ENCODE data around the gene TCHH.
"Not testable (repeated sequence)": the region's sequence is repeated elsewhere in the genome, so short reads cannot be mapped to it uniquely, and the experiment has no call there.

TCHH gene

DNA sequence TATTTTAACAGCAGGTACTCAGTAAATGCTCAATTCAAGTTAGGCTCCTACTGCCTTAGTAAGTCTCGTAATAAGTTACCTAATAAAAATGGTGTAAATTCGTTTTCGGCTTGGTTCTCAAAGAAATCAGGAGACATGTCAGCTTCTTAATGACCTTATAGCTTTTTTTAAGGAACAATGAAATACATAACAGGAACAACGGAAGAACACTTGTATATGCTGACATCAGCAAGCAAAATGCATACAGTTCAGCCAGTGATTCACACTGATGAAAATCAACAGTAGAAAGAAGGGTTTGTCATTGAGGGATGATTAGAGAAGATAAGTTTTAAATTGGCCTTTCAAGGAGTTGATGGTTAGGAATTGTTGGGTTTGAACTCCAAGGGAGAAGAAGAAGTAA, 30.5 kb upstream of the TCHH start:
- no peaks in the 10 kb centered on the region for H3K79me2 ChIP-seq (ENCODE audit: insufficient read depth, low read length)
- H3K27me3 ChIP-seq (ENCODE audit: insufficient read depth, low read length, poor library complexity, severe bottlenecking): no peaks in the 10 kb centered on the region
- H3K4me2 ChIP-seq (ENCODE audit: low read depth, low read length, poor library complexity, severe bottlenecking): no peak overlapping the region
- H2AFZ ChIP-seq (ENCODE audit: low read length): no peak overlapping the region
- no peak for TF ChIP-seq CTCF (conservative IDR thresholded peaks at IDR 0.05; ENCODE audit: low read length)
- no peak for TF ChIP-seq EZH2phosphoT487 (IDR thresholded peaks at IDR 0.05; ENCODE audit: borderline replicate concordance)
- no peak overlapping the region for H3K4me3 ChIP-seq (ENCODE audit: low read length, poor library complexity, severe bottlenecking)
- peaks cover 11% of the 10 kb centered on the region; the same call in 1 of the 2 replicates for H3K9me3 ChIP-seq (ENCODE audit: insufficient read depth, low read depth, low read length)
- H3F3A ChIP-seq (ENCODE audit: low read depth): no peaks in the 10 kb centered on the region
- peaks cover 9% of the 10 kb centered on the region for H3K4me1 ChIP-seq (ENCODE audit: insufficient read depth, low read length, poor library complexity, severe bottlenecking)
- H4K20me1 ChIP-seq (ENCODE audit: insufficient read depth, low read length, poor library complexity, severe bottlenecking): no peaks in the 10 kb centered on the region
- no peak overlapping the region for H3K9ac ChIP-seq (ENCODE audit: low read depth, low read length, poor library complexity, severe bottlenecking)
- no peaks in the 10 kb centered on the region for H3K36me3 ChIP-seq (ENCODE audit: insufficient read depth, low read length)
- no peaks in the 10 kb centered on the region for H3K9me2 ChIP-seq (replicated peaks; ENCODE audit: low read depth, low read length)

DNA sequence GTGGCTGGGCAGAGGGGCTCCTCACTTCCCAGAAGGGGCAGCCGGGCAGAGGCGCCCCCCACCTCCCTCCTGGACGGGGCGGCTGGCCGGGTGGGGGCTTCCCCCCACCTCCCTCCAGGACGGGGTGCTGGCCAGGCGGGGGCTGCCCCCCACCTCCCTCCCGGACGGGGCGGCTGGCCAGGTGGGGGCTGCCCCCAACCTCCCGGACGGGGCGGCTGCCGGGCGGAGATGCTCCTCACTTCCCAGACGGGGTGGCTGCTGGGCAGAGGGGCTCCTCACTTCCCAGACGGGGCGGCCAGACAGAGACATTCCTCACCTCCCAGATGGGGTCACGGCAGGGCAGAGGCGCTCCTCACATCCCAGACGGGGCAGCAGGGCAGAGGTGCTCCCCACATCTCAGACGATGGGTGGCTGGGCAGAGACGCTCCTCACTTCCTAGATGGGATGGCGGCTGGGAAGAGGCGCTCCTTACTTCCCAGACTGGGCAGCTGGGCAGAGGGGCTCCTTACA, 29.5 kb upstream of the TCHH start:
- H3K4me3 ChIP-seq (ENCODE audit: low read length, poor library complexity, severe bottlenecking); H3K36me3 ChIP-seq (ENCODE audit: insufficient read depth, low read length); H2AFZ ChIP-seq (ENCODE audit: low read length); H3F3A ChIP-seq (ENCODE audit: low read depth); H3K79me2 ChIP-seq (ENCODE audit: insufficient read depth, low read length); H3K9ac ChIP-seq (ENCODE audit: low read depth, low read length, poor library complexity, severe bottlenecking); H3K4me2 ChIP-seq (ENCODE audit: low read depth, low read length, poor library complexity, severe bottlenecking); H3K9me2 ChIP-seq (replicated peaks; ENCODE audit: low read depth, low read length); H3K4me1 ChIP-seq (ENCODE audit: insufficient read depth, low read length, poor library complexity, severe bottlenecking); H3K27me3 ChIP-seq (ENCODE audit: insufficient read depth, low read length, poor library complexity, severe bottlenecking); H4K20me1 ChIP-seq (ENCODE audit: insufficient read depth, low read length, poor library complexity, severe bottlenecking): not testable (repeated sequence)
- H3K9me3 ChIP-seq (ENCODE audit: insufficient read depth, low read depth, low read length): peaks cover 11% of the 10 kb centered on the region; the same call in 1 of the 2 replicates

DNA sequence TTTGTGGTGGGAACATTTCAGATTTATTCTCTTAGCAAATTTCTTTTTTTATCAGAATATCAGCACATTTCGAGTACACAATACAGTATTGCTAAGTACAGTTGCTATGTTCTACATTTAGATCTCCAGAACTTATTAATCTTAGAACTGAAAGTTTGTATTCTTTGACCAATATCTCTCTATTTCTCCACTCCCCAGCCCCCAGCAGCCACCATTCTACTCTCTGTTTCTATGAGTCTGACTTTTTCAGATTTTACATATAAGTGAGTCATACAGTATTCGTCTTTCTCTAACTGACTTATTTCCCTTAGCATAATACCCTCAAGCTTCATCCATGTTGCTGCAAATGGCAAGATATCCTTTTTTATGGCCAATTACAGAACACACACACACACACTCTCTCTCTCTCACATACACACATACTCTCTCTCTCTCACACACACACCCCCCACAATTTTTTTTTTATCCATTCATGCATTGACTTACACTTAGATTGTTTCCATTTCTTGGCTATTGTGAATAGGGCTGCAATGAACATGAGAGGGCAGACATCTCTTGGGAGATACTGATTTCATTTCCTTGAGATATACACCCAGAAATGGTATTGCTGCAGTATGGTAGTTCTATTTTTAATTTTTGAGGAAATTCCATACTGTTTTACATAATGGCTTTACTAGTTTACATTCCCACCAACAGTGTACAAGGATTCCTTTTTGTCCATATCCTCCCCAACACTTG, 28.1 kb upstream of the TCHH start:
- TF ChIP-seq EZH2phosphoT487 (IDR thresholded peaks at IDR 0.05; ENCODE audit: borderline replicate concordance) (no peak), CTCF (conservative IDR thresholded peaks at IDR 0.05; ENCODE audit: low read length) (no peak)
- no peak overlapping the region for H3K9ac ChIP-seq (ENCODE audit: low read depth, low read length, poor library complexity, severe bottlenecking)
- no peak overlapping the region for H2AFZ ChIP-seq (ENCODE audit: low read length)
- H3K79me2 ChIP-seq (ENCODE audit: insufficient read depth, low read length): no peaks in the 10 kb centered on the region
- no peaks in the 10 kb centered on the region for H3K9me2 ChIP-seq (replicated peaks; ENCODE audit: low read depth, low read length)
- no peaks in the 10 kb centered on the region for H4K20me1 ChIP-seq (ENCODE audit: insufficient read depth, low read length, poor library complexity, severe bottlenecking)
- H3K4me3 ChIP-seq (ENCODE audit: low read length, poor library complexity, severe bottlenecking): no peak overlapping the region
- H3K36me3 ChIP-seq (ENCODE audit: insufficient read depth, low read length): no peaks in the 10 kb centered on the region
- no peak overlapping the region for H3K4me2 ChIP-seq (ENCODE audit: low read depth, low read length, poor library complexity, severe bottlenecking)
- no peaks in the 10 kb centered on the region for H3K27me3 ChIP-seq (ENCODE audit: insufficient read depth, low read length, poor library complexity, severe bottlenecking)
- H3K4me1 ChIP-seq (ENCODE audit: insufficient read depth, low read length, poor library complexity, severe bottlenecking): peaks cover 11% of the 10 kb centered on the region
- peaks cover 8% of the 10 kb centered on the region; the same call in 1 of the 2 replicates for H3K9me3 ChIP-seq (ENCODE audit: insufficient read depth, low read depth, low read length)
- no peaks in the 10 kb centered on the region for H3F3A ChIP-seq (ENCODE audit: low read depth)

All from Loucy (cell line).